ENCODE measurements around the gene PRR33.

PRR33 gene

GRCh38 chr11:1847006-1847735, 44.5 kb downstream of the PRR33 start:
- no peak for DNase-seq (ENCODE audit: low spot score)

DNA sequence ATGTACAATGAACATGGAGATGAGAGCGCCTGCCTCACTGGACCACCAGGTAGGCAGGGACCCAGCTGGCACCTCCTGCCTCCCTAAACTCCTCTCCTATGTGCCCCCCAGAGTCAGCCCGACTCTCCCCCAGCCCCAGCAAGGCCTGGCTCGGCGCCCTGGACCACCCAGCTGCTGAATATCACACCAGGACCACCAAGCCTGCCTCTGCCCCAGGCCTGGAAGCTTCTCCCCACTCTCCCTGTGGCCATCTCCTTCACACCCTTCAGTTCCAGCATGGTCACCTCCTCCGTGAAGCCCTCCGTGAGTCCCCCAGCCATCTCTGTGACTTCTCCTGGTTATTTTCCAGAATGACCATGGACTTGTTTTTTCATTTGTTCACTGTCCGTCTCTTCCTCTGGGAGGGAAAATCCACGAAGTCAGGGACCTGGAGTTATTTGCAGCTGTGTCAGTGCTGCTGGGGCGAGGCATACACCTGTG, 45.2 kb downstream of the PRR33 start:
- DNase-seq (ENCODE audit: low spot score), result no peak

GRCh38 chr11:1845561-1846452, 45.9 kb downstream of the PRR33 start:
- DNase-seq (ENCODE audit: low spot score), result no peak

- DNase-seq (ENCODE audit: low spot score), result no peak
These were observed 46.6 kb downstream of the PRR33 start for GRCh38 chr11:1845095-1845429.

- DNase-seq (ENCODE audit: low spot score), result no peak
These were observed 47.2 kb downstream of the PRR33 start for GRCh38 chr11:1844221-1845094.

GRCh38 chr11:1843796-1844195, 47.9 kb downstream of the PRR33 start:
- no peak for DNase-seq (ENCODE audit: low spot score)

DNA sequence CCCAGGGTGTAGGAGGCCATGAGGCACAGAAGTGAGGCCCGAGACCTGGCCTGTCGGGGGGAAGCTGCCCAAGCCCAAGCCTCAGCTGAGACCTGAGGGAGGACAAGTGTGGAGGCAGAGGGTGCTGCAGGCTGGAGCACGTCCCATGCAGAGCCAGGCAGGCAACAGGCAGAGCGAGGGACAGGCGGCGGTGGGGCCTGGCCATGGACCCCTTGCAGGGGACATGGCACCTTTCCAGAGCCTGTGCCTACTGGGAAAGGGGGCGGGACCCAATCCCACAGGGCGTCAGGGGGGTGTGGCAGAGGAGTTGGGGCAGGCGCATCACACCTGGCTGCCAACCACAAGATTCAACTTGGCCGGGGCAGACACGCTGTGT, 48.6 kb downstream of the PRR33 start:
- no peak for DNase-seq (ENCODE audit: low spot score)

DNA sequence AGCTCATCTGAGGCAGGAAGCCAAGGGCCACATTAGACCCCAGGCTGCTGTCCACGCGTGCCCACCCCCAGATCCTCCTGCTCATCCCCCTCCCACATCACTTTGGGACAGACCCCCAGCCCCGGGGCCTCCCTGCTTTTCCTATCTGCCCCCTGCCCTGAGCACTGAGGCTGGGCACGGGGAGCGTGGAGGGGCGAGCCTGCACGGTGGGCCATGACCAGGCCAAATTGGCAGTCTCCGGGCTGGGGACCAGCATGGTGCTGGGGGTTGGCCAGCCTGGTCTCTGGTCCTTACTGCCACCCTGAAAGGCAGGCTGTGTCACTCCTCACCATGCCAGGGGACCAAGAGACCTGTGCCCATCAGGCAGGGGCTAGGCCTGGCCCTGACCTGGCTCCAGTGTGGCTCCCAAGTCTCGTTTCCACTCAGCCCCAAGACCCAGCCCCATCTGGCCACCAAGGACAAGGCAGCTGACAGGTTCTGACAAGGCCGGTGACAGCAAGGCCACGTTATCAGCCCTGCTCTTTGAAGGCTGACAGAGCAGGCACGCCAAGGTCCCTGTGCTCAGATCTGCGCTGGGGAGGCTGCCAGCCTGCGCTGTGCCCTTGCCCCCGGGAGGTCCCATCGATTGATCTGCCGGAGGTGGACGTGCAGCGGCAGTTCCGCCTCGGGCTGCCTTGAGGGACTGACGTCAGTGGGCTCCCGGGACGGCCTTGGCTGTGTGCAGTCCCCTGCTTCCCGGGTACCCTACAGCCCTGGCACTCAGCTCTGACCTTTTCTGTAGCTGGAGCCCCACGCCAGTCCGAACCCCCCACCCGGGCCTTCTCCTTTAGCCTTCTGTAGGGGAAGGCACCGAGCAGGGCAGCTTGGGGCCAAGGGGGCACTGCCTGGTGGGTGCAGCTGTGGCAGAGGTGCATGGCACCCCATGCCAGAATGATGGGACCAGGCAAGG, 49.3 kb downstream of the PRR33 start:
- no peak for DNase-seq (ENCODE audit: low spot score)

DNA sequence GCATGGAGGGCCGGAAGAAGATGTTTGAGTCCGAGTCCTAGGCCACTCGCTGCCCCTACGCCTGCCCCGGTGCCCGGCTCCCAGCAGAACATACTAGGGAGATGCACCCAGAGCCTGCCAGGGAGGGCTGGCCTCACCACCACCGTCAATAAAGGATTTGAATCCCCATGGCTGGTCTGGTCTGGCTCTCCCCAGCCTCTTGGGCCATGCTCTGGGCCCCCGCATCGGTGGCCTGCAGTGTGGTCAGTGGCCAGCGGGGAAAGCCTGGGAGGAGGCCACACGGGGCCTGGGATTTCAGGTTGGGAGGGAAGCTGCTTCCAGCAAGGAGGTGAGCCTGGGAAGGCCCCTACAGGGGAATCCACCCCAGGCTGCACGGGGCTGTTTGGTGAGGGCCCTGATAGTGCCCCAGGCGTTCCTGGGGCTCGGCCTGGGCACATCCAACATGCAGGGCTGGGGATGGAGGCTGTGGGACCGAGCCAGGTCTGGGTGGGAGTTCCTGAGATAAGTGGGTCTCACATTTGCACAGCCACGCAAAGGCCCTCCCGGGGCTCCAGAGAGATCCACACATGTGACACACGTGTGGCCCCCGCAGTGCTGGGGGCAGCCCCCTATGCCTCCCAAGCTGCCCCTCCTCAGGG, 50.1 kb downstream of the PRR33 start:
- no peak for DNase-seq (ENCODE audit: low spot score)

DNA sequence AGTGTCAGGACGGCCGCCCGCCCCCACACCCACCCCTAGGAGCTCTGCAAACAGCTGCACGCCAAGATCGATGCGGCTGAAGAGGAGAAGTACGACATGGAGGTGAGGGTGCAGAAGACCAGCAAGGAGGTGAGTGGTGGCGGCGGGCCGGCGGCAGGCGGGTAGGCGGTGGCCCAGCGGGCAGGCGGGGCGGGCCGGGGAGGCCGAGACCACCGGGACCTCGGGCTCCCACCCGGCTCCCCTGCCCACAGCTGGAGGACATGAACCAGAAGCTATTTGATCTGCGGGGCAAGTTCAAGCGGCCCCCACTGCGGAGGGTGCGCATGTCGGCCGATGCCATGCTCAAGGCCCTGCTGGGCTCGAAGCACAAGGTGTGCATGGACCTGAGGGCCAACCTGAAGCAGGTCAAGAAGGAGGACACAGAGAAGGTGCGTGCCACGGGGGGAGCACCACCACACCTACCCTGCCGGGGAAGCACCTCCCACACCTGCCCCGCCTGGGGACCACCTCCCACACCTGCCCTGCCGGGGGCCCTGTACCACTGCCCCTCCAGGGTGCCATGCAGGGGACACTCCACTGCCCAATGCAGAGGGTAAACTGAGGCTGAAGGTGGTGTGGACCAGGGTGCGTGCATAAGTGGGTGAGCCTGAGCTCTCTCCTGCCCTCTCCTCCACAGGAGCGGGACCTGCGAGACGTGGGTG, 50.8 kb downstream of the PRR33 start:
- DNase-seq (ENCODE audit: low spot score), result no peak

GRCh38 chr11:1839924-1840779, 51.5 kb downstream of the PRR33 start:
- DNase-seq (ENCODE audit: low spot score), result no peak

DNA sequence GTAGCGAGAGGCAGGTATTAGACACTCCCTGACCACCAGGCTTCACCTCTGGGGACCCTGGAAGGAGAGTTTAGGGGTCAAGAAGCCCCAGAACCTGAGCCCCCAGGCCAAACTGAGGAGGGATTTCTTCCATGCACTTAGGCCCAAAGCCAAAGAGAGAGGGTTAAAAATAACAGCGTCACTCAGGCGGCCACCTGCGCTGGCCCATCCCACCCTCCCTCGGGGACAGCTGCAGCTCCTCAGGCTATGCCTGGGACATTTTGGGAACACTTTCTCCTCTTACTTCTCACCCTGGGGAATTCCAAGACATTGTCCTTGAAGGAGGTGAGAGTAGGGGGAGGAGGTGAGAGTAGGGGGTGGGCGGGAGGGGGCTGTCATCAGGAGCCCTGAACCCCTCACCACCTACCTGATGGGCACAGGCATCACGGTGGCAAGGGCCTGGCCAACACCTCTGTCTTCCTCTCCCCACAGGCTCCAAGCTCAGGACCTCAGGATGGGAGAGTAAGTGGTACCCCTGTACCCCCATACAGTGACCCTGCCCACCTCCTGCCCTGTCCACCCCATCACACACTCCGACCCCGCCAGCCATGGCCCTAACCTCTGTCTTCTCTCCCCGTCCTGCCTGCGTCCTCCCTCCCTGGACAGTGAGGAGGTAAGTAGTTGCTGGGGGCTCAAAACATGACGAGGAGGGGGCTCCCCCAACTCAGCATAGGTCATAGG, 52.3 kb downstream of the PRR33 start:
- no peak for DNase-seq (ENCODE audit: low spot score)

DNA sequence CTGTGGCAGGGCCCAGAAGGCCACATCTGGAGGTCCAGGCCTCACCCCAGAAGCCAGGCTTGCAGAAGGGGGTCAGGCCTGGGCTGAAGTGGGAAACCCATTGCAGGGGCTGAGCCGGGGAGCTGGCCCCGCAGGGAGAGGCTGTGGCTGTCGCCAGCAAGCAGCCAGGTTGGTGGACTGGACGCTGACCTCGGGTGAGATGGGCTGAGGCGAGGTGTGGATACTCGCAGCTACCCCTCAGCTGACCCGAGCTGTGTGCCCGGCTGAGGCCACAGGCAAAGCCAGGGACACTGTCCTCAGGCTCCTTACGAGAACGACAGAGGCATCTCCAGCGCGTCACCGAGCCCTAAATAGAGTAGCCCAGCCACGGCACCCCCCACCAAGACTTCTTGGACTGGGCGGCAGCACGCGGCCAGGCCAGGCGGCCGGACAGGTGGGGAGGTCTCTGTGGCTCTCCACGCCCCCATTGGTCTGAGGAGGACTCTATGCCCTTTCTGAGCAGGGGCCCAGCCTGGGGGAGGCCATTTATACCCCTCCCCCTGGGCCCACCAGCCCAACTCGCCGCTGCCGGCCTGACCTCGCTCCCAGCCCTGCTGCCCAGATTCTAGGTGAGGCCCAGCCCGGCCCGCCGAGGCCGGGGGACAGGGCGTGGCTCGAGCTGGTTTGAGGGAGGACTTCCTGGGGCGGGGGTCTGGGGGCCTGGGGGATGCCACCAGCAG, 53.1 kb downstream of the PRR33 start, which contains the start of gene TNNI2:
Gene TNNI2, plus strand, starts transcription at position 556 of the 719 bp plus-strand sequence. CDS start 716 bp downstream, outside the sequence.
- no peak for DNase-seq (ENCODE audit: low spot score)

Measured in D341Med (cell line).